Ishikawa (cell line): ENCODE results near the gene ADGRD2.

Experiments
- CEBPB ChIP-seq: IDR thresholded peaks from 2 replicates; pipeline ENCODE4 v1.6.1; 2012
- CREB1 ChIP-seq: IDR thresholded peaks from 2 replicates; pipeline ENCODE4 v1.6.1; 2012; ENCODE audit warnings: low read depth
- EGR1 ChIP-seq: IDR thresholded peaks from 2 replicates; pipeline ENCODE4 v1.6.1; 2012
- EP300 ChIP-seq: IDR thresholded peaks from 2 replicates; pipeline ENCODE4 v1.6.1; 2012; ENCODE audit warnings: borderline replicate concordance
- FOXM1 ChIP-seq: IDR thresholded peaks from 2 replicates; pipeline ENCODE4 v1.6.1; 2012; ENCODE audit warnings: low read depth, borderline replicate concordance
- NFIC ChIP-seq: IDR thresholded peaks from 2 replicates; pipeline ENCODE4 v1.6.1; 2012
- RAD21 ChIP-seq: IDR thresholded peaks from 2 replicates; pipeline ENCODE4 v1.6.1; 2012; ENCODE audit warnings: low read depth
- TAF1 ChIP-seq: IDR thresholded peaks from 2 replicates; pipeline ENCODE4 v1.6.1; 2012; ENCODE audit warnings: low read depth, mild to moderate bottlenecking
- TEAD4 ChIP-seq: IDR thresholded peaks from 2 replicates; pipeline ENCODE4 v1.6.1; 2012
- YY1 ChIP-seq: IDR thresholded peaks from 2 replicates; pipeline ENCODE4 v1.6.1; 2012; ENCODE audit warnings: low read depth
- ZBTB7A ChIP-seq: IDR thresholded peaks from 2 replicates; pipeline ENCODE4 v1.6.1; 2012; ENCODE audit warnings: low read depth
- TF ChIP-seq, protein P1 (sequence below): IDR thresholded peaks from 2 replicates; pipeline ENCODE4 v1.6.1; 2012; ENCODE audit warnings: low read depth, mild to moderate bottlenecking
- TF ChIP-seq, protein P2 (sequence below): IDR thresholded peaks from 2 replicates; pipeline ENCODE4 v1.6.1; 2012
- TF ChIP-seq, protein P3 (sequence below): IDR thresholded peaks from 2 replicates; pipeline ENCODE4 v1.6.1; 2012

DNA sequence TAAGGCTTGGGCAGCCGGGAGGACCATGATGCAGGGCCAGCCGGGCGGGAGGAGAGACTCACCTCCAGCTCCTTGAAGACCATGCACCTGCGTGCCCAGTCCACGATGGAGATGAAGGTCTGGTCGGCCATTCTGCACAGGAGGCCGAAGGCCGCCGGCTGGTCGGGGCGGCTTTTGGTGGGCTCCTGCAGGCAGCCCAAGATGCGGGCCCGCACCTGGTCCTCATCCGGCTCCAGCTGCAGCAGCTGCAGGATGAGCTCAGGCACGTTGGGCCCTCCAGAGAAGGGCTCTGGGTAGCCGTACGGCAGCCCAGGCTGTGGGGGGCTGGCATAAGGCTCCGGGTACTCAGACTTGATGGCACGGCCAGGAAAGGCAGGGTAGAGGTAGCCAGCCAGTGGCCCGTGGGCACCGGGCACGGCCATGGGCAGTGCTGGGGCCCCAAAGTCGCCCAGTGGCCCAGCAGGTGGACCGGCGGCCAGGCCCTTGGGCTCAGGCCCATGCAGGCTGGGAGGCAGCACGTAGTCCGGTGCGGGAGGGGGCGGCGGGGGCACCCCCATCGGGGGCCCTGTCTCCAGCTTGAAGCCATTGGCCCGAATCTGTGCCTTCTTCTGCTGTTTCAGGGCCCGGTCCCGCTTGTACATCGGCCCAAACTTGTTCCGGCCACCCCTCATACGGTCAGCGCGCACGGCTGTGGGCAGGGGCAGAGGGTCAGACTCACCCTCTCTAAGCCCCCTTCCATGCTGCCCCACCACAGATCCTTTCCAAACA is 50.0 kb downstream of the ADGRD2 start:
- no peak for TF ChIP-seq EP300
- TF ChIP-seq RAD21 = no peak
- no peak for TF ChIP-seq TAF1
- TF ChIP-seq ZBTB7A = no peak
- TF ChIP-seq, protein P1, sequence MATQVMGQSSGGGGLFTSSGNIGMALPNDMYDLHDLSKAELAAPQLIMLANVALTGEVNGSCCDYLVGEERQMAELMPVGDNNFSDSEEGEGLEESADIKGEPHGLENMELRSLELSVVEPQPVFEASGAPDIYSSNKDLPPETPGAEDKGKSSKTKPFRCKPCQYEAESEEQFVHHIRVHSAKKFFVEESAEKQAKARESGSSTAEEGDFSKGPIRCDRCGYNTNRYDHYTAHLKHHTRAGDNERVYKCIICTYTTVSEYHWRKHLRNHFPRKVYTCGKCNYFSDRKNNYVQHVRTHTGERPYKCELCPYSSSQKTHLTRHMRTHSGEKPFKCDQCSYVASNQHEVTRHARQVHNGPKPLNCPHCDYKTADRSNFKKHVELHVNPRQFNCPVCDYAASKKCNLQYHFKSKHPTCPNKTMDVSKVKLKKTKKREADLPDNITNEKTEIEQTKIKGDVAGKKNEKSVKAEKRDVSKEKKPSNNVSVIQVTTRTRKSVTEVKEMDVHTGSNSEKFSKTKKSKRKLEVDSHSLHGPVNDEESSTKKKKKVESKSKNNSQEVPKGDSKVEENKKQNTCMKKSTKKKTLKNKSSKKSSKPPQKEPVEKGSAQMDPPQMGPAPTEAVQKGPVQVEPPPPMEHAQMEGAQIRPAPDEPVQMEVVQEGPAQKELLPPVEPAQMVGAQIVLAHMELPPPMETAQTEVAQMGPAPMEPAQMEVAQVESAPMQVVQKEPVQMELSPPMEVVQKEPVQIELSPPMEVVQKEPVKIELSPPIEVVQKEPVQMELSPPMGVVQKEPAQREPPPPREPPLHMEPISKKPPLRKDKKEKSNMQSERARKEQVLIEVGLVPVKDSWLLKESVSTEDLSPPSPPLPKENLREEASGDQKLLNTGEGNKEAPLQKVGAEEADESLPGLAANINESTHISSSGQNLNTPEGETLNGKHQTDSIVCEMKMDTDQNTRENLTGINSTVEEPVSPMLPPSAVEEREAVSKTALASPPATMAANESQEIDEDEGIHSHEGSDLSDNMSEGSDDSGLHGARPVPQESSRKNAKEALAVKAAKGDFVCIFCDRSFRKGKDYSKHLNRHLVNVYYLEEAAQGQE = no peak
- TF ChIP-seq NFIC = no peak
- TF ChIP-seq, protein P2, sequence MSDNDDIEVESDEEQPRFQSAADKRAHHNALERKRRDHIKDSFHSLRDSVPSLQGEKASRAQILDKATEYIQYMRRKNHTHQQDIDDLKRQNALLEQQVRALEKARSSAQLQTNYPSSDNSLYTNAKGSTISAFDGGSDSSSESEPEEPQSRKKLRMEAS = no peak
- no peak for TF ChIP-seq YY1
- TF ChIP-seq FOXM1 = no peak
- TF ChIP-seq TEAD4 = no peak
- TF ChIP-seq EGR1 = no peak
- TF ChIP-seq CREB1 = no peak
- TF ChIP-seq CEBPB = no peak
- TF ChIP-seq, protein P3, sequence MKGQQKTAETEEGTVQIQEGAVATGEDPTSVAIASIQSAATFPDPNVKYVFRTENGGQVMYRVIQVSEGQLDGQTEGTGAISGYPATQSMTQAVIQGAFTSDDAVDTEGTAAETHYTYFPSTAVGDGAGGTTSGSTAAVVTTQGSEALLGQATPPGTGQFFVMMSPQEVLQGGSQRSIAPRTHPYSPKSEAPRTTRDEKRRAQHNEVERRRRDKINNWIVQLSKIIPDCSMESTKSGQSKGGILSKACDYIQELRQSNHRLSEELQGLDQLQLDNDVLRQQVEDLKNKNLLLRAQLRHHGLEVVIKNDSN = no peak
